PC-3 (cell line): Measurements from ENCODE around the gene MUSTN1. TPM values are rescaled to one million over a fixed set of nuclear protein-coding genes. Genes with fewer than 3 reads are reported as not detected.

Experiments
- ATAC-seq: fragments of 200-7000 bp; cut with Tn5 transposase; 2 replicates; pipeline ENCODE4 v1.9.1; 2020; ENCODE audit warnings: mild to moderate bottlenecking, moderate library complexity
- BruUV-seq: library from RNA; stranded (reverse); fragments of 400-500 nt; replicated peaks from 2 replicates; lab custom pipeline; 2021; lab: Mats Ljungman, UMichigan
- CTCF ChIA-PET: fragments of 300-600 bp; sonication (Branson Sonifier 250); formaldehyde crosslinking; loops from one replicate; lab custom pipeline; 2022; ENCODE audit warnings: antibody characterized with exemption; lab: Charles Lee
- POLR2A ChIA-PET: fragments of 300-600 bp; sonication (Branson Sonifier 250); formaldehyde crosslinking; loops from one replicate; lab custom pipeline; 2022; ENCODE audit warnings: antibody characterized with exemption; ENCODE audit not compliant: unreplicated experiment; lab: Charles Lee
- DNase-seq: peaks from one replicate; pipeline ENCODE4 v3.0.0-alpha.2; 2015
- H2AFZ ChIP-seq: fragments of 300-600 bp; sonication (generic); 2 replicates; pipeline ENCODE4 v1.6.0; 2016; ENCODE audit warnings: antibody characterized with exemption, low read length
- H3F3A ChIP-seq: fragments of 300-600 bp; sonication (generic); one replicate; pipeline ENCODE4 v1.6.0; 2017; ENCODE audit warnings: antibody characterized with exemption, low read length, control low read depth, mild to moderate bottlenecking; ENCODE audit not compliant: unreplicated experiment
- H3K27ac ChIP-seq: fragments of 300-600 bp; sonication (generic); 2 replicates; pipeline ENCODE4 v1.5.1; 2016; ENCODE audit warnings: mild to moderate bottlenecking, low read length
- H3K27me3 ChIP-seq: fragments of 300-600 bp; sonication (generic); 2 replicates; pipeline ENCODE4 v1.6.1; 2016; ENCODE audit warnings: low read length, mixed read lengths
- H3K36me3 ChIP-seq: fragments of 300-600 bp; sonication (generic); 2 replicates; pipeline ENCODE4 v1.6.1; 2016; ENCODE audit warnings: low read depth, mixed run types, low read length, mixed read lengths
- H3K4me1 ChIP-seq: fragments of 300-600 bp; sonication (generic); 2 replicates; pipeline ENCODE4 v1.5.1; 2016; ENCODE audit warnings: low read length; ENCODE audit not compliant: insufficient read depth
- H3K4me2 ChIP-seq: fragments of 300-600 bp; sonication (generic); 2 replicates; pipeline ENCODE4 v1.6.0; 2016; ENCODE audit warnings: low read length
- H3K4me3 ChIP-seq: fragments of 300-600 bp; sonication (generic); 2 replicates; pipeline ENCODE4 v1.5.1; 2016; ENCODE audit warnings: mild to moderate bottlenecking, low read length, mixed read lengths
- H3K79me2 ChIP-seq: fragments of 300-600 bp; sonication (generic); 2 replicates; pipeline ENCODE4 v1.6.1; 2017; ENCODE audit warnings: low read length, mixed read lengths
- H3K9ac ChIP-seq: fragments of 300-600 bp; sonication (generic); 2 replicates; pipeline ENCODE4 v1.6.0; 2016; ENCODE audit warnings: mild to moderate bottlenecking, low read length
- H3K9me2 ChIP-seq: fragments of 300-600 bp; sonication (generic); replicated peaks from 2 replicates; pipeline ENCODE4 v1.6.1; 2016; ENCODE audit warnings: mixed run types, low read length, mixed read lengths
- H3K9me3 ChIP-seq: fragments of 300-600 bp; sonication (generic); 2 replicates; pipeline ENCODE4 v1.6.1; 2016; ENCODE audit warnings: low read length, mixed read lengths
- H4K20me1 ChIP-seq: fragments of 300-600 bp; sonication (generic); 2 replicates; pipeline ENCODE4 v1.6.1; 2016; ENCODE audit warnings: low read length, mixed read lengths
- CTCF ChIP-seq: fragments of 300-600 bp; sonication (generic); conservative IDR thresholded peaks from 2 replicates; pipeline ENCODE4 v1.5.1; 2017; ENCODE audit warnings: antibody characterized with exemption, low read depth, mild to moderate bottlenecking, low read length
- EZH2 ChIP-seq: fragments of 300-600 bp; sonication (generic); IDR thresholded peaks from one replicate; pipeline ENCODE4 v1.6.1; 2017; ENCODE audit warnings: antibody characterized with exemption, mild to moderate bottlenecking, low read length; ENCODE audit not compliant: unreplicated experiment
- EZH2phosphoT487 ChIP-seq: fragments of 300-600 bp; sonication (generic); IDR thresholded peaks from 2 replicates; pipeline ENCODE4 v1.6.1; 2018; ENCODE audit warnings: mild to moderate bottlenecking, antibody characterized with exemption, low read length, borderline replicate concordance
- intact Hi-C: fragments of 100-400 bp; cut with micrococcal nuclease; formaldehyde crosslinking; loops from 2 replicates; pipeline ENCODE4 v1.9.0; 2023
- total RNA-seq: library from RNA; depleted of rRNA; stranded (reverse); fragments of >200 nt; gene quantifications from 2 replicates; pipeline ENCODE4 v1.2.3, GENCODE V29; 2014

Gene MUSTN1
- total RNA-seq, 1 experiment from 2014 or later, result 0.66 TPM

- Histone ChIP-seq H3K27ac (no peak overlapping the region), H3K79me2 (no peaks in the 10 kb centered on the region), H3K4me2 (no peak overlapping the region), H3K36me3 (no peaks in the 10 kb centered on the region), H3F3A (no peaks in the 10 kb centered on the region), H4K20me1 (peaks cover 3% of the 10 kb centered on the region; the same call in 1 of the 2 replicates), H3K4me3 (no peak overlapping the region), H3K9ac (no peak overlapping the region), H3K27me3 (no peaks in the 10 kb centered on the region), H2AFZ (no peak overlapping the region), H3K9me2 (no peaks in the 10 kb centered on the region), H3K9me3 (no peaks in the 10 kb centered on the region), H3K4me1 (peaks cover 9% of the 10 kb centered on the region; the same call in 1 of the 2 replicates)
- no TSS peak for BruUV-seq
- ATAC-seq (no peak), DNase-seq (no peak)
- intact Hi-C loops, result no loop called here
- TF ChIP-seq EZH2 (no peak), CTCF (no peak), EZH2phosphoT487 (no peak)
- POLR2A ChIA-PET, result no interaction called here
- CTCF ChIA-PET, result no interaction called here
These were observed 39.4 kb upstream of the MUSTN1 start for GRCh38 chr3:52874160-52874701.

GRCh38 chr3:52873433-52874159 lies 38.8 kb upstream of the MUSTN1 start:
- peak; percentile 87 for ATAC-seq
- Histone ChIP-seq H3F3A (no peaks in the 10 kb centered on the region), H4K20me1 (peaks cover 3% of the 10 kb centered on the region; the same call in 1 of the 2 replicates), H3K4me2 (no peak overlapping the region), H3K9ac (no peak overlapping the region), H3K9me2 (no peaks in the 10 kb centered on the region), H3K79me2 (no peaks in the 10 kb centered on the region), H3K4me3 (no peak overlapping the region), H3K9me3 (no peaks in the 10 kb centered on the region), H3K36me3 (no peaks in the 10 kb centered on the region), H3K27ac (no peak overlapping the region), H2AFZ (no peak overlapping the region), H3K27me3 (no peaks in the 10 kb centered on the region), H3K4me1 (peaks cover 9% of the 10 kb centered on the region; the same call in 1 of the 2 replicates)
- DNase-seq, result peak; percentile 47
- ChIA-PET POLR2A (no interaction called here), CTCF (no interaction called here)
- intact Hi-C loops, result no loop called here
- no TSS peak for BruUV-seq
- no peak for TF ChIP-seq EZH2
- TF ChIP-seq EZH2phosphoT487, result no peak
- TF ChIP-seq CTCF, result no peak

- Histone ChIP-seq H3K27ac (no peak overlapping the region), H3K9me2 (no peaks in the 10 kb centered on the region), H3F3A (no peaks in the 10 kb centered on the region), H4K20me1 (peaks cover 3% of the 10 kb centered on the region; the same call in 1 of the 2 replicates), H3K27me3 (no peaks in the 10 kb centered on the region), H3K4me1 (peaks cover 9% of the 10 kb centered on the region; the same call in 1 of the 2 replicates), H3K4me2 (no peak overlapping the region), H3K79me2 (no peaks in the 10 kb centered on the region), H3K9ac (no peak overlapping the region), H3K4me3 (no peak overlapping the region), H3K9me3 (no peaks in the 10 kb centered on the region), H3K36me3 (no peaks in the 10 kb centered on the region), H2AFZ (no peak overlapping the region)
- intact Hi-C loops, result no loop called here
- TSS peak; percentile 50 for BruUV-seq
- DNase-seq (no peak), ATAC-seq (no peak)
- ChIA-PET CTCF (no interaction called here), POLR2A (no interaction called here)
- no peak for TF ChIP-seq EZH2
- no peak for TF ChIP-seq EZH2phosphoT487
- TF ChIP-seq CTCF, result no peak
These were observed 37.4 kb upstream of the MUSTN1 start for GRCh38 chr3:52872245-52872644.
